Hair follicle dermal papilla cell (primary cell): ENCODE data around the gene LGI4. TPM values are rescaled to one million over a fixed set of nuclear protein-coding genes. Genes with fewer than 3 reads are reported as not detected.

Source experiments
- small RNA-seq: library from RNA; depleted of rRNA; stranded (forward); fragments of <200 nt; gene quantifications from one replicate; pipeline ENCODE3, GENCODE V24; 2012
- total RNA-seq: library from RNA; depleted of rRNA; stranded (reverse); fragments of >200 nt; gene quantifications from 2 replicates; pipeline ENCODE4 v1.2.3, GENCODE V29; 2012

LGI4 gene
- 1.2 and 1.3 TPM in 2 replicates for total RNA-seq

GRCh38 chr19:35134601-35135242 is at the start of gene LGI4:
TSS of gene LGI4 (minus strand) at chr19:35135059. CDS start at chr19:35134680, 379 bp downstream.

GRCh38 chr19:35154525-35155406 is 19.9 kb upstream of the LGI4 start, which contains the start of gene FXYD5:
TSS of gene FXYD5 (plus strand) at chr19:35154735. CDS start at chr19:35155551, 816 bp downstream.

DNA sequence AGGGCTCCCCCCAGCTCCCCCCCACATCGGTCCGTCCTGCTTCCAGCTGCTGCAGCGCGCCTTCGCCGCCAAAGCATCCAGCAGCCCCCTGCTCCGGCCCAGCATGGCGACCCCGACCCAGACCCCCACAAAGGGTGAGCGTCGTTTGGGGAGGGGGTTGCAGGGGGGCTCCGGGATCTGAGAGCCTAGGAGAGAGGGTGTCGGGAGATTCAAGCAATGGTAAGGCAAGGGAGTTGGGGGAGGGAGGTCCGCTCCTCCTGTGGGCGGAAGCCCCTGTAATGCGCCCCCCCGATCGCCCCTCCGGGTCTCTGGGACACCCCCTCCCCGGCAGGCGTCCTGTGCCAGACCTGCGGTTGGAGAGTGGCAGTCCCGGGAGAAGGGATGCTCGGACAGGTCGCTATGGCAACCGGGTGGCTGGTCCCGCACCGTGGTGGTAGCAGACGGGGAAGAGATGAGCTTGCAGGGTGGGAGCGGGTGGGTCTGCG is 8.4 kb upstream of the LGI4 start, which contains the start of gene FXYD7:
Gene FXYD7 (plus strand): TSS at position 25 of the 485 bp plus-strand sequence. CDS start 79 bp downstream, at position 104.

GRCh38 chr19:35138305-35138892 is 3.5 kb upstream of the LGI4 start, which contains the start of gene FXYD1:
TSS of gene FXYD1 (plus strand) at chr19:35138824. CDS start at chr19:35140080, 1,256 bp downstream.

DNA sequence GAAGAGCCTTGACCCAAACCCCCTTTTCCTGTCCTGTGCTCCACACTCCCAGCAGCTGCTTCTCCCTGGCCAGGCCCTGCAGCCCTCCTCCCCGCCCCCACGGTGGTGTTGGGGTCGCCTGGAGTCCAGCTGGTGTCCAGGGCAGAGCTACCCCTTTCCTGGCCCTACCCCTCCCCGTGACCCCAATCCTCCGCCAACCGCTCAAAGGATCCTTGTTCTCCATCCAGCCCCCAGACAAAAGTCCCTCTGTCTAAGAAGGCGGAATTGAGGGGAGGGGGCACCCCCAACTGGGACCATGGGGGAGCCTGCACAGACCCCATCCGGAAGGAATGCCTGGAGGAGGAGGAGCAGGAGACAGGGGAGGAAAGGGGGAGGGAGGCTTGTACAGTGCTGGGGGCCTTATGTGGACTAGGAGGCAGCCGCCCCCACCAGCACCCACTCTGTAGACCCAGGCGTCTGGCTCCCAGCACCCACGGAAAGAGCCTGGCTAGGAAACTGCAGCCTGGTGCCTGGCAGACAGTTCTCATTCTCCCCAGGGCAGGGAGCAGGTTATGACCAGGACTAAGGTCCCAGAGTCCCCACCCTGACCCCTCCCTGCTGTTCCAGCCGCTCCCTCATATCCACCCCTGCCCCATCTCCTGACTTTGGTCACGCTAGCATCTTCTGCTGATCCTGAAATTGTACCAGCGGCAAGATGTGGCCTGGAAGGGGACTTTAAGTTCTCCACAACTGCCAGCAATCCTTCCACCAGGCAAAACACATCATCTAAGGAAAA is 19.5 kb downstream of the LGI4 start, which contains the start of gene FXYD3:
Gene FXYD3 (plus strand): TSS at position 647 of the 775 bp plus-strand sequence. CDS start 3,554 bp downstream, outside the sequence.

Small RNA genes lying within 50 kb of the gene (small RNA-seq; reads per million reads assigned to genes)
- gene AC020907.2 = not detected

Other genes starting within 250 kb of the LGI4 start
- gene ZNF30, start 208.2 kb downstream of the LGI4 start, total RNA-seq = 1.7 and 2.6 TPM in 2 replicates
- gene ZNF792, start 170.8 kb downstream of the LGI4 start, total RNA-seq = 3.4 and 5.2 TPM in 2 replicates
- gene GRAMD1A, start 134.7 kb downstream of the LGI4 start, total RNA-seq = 25.6 and 27.1 TPM in 2 replicates
- 3.1 and 3.4 TPM in 2 replicates for gene SCN1B, start 104.6 kb downstream of the LGI4 start, total RNA-seq
- gene HPN, start 93.3 kb downstream of the LGI4 start, total RNA-seq = not detected in 2 replicates
- not detected in 2 replicates for gene FXYD3, start 19.2 kb downstream of the LGI4 start, total RNA-seq
- gene FXYD1, start 3.8 kb upstream of the LGI4 start, total RNA-seq = 0.73 and 2.1 TPM in 2 replicates
- gene FXYD7, start 8.2 kb upstream of the LGI4 start, total RNA-seq = not detected in 2 replicates
- 53.2 and 73.8 TPM in 2 replicates for gene FXYD5, start 19.7 kb upstream of the LGI4 start, total RNA-seq
- not detected in 2 replicates for gene FAM187B, start 93.7 kb upstream of the LGI4 start, total RNA-seq
- 0.36 and 0.49 TPM in 2 replicates for gene LSR, start 113.9 kb upstream of the LGI4 start, total RNA-seq
- gene USF2, start 133.9 kb upstream of the LGI4 start, total RNA-seq = 64.4 and 64.5 TPM in 2 replicates
- gene HAMP, start 147.5 kb upstream of the LGI4 start, total RNA-seq = under 0.01 TPM in 1 of 2 replicates, not detected in the other
- gene MAG, start 157.1 kb upstream of the LGI4 start, total RNA-seq = not detected in 2 replicates
- not detected in 2 replicates for gene CD22, start 194.1 kb upstream of the LGI4 start, total RNA-seq
- not detected in 2 replicates for gene FFAR1, start 212.8 kb upstream of the LGI4 start, total RNA-seq
- gene FFAR3, start 223.4 kb upstream of the LGI4 start, total RNA-seq = not detected in 2 replicates
- gene GPR42, start 236.0 kb upstream of the LGI4 start, total RNA-seq = not detected in 2 replicates